ENCODE results near the gene FRAT2.

Gene FRAT2

DNA sequence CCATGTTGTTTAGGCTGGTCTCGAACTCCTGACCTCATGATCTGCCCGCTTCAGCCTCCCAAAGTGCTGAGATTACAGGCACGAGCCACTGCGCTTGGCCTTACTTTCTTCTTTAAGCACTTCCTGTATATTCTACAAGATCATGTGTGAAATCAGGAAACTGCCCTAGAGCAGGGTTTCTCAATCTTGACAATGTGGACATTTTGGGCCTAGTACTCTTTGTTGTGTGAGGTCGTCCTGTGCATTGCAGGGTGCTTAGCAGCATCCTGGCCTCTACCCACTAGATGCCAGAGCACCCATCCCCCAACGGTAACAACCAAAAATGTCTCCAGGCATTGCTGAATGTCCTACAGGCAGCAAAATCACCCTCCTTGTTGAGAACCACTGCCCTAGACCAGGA lies 41.9 kb upstream of the FRAT2 start:
- TF ChIP-seq CTCF (conservative IDR thresholded peaks at IDR 0.05) (no peak), ZFX (IDR thresholded peaks at IDR 0.05) (no peak)
- no peak overlapping the region for H3K27ac ChIP-seq

DNA sequence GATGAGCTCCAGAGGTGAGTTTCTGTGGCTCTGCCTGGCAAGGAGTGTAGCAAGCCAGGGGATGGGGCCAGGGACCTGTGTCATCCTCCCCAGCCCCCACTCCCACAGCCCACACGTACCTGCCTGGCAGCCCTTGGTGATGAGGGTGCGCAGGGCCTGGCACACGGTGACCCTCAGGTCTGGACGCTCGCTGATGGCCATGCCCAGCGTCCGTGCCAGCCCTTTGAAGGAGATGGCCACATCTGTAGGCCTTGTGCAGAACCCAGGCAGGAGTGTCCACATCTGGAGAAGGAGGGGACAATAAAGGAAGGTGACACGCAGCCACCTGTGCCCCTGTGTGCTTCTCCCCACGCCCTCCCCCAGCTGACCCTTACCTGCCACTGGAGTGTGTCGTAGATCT lies 38.9 kb upstream of the FRAT2 start:
- TF ChIP-seq ZFX (IDR thresholded peaks at IDR 0.05) = no peak
- no peak for TF ChIP-seq CTCF (conservative IDR thresholded peaks at IDR 0.05)
- no peak overlapping the region for H3K27ac ChIP-seq

- no peak for TF ChIP-seq CTCF (conservative IDR thresholded peaks at IDR 0.05)
- TF ChIP-seq ZFX (IDR thresholded peaks at IDR 0.05) = no peak
- no peak overlapping the region for H3K27ac ChIP-seq
These were observed 37.8 kb upstream of the FRAT2 start for GRCh38 chr10:97372233-97372875.

- H3K27ac ChIP-seq = no peak overlapping the region
- TF ChIP-seq ZFX (IDR thresholded peaks at IDR 0.05) (no peak), CTCF (conservative IDR thresholded peaks at IDR 0.05) (no peak)
These were observed 37.2 kb upstream of the FRAT2 start for GRCh38 chr10:97371696-97372095.

- TF ChIP-seq CTCF (conservative IDR thresholded peaks at IDR 0.05) (no peak), ZFX (IDR thresholded peaks at IDR 0.05) (no peak)
- H3K27ac ChIP-seq = no peak overlapping the region
These were observed 32.7 kb upstream of the FRAT2 start for GRCh38 chr10:97367126-97367649.

DNA sequence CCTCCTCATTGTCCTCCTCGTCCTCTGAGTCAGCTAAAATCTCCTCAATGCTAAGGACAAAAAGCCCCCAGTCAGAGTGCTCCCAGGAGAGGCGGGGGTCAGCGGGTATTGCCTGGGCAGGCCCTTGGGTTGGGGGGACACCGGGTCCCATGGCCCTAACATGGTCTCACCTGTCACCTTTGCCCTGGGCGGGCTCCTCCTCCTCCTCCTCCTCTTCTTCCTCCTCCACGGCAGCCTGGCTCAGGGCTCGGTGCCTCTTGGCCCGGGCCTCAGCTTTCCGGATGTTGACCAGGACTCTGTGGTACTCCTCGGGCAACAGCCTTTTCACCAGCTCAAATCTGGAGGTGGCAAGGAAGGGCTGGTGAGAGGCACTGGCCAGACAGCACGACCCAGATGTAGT lies 32.0 kb upstream of the FRAT2 start:
- TF ChIP-seq CTCF (conservative IDR thresholded peaks at IDR 0.05) = no peak
- no peak for TF ChIP-seq ZFX (IDR thresholded peaks at IDR 0.05)
- H3K27ac ChIP-seq = no peak overlapping the region

DNA sequence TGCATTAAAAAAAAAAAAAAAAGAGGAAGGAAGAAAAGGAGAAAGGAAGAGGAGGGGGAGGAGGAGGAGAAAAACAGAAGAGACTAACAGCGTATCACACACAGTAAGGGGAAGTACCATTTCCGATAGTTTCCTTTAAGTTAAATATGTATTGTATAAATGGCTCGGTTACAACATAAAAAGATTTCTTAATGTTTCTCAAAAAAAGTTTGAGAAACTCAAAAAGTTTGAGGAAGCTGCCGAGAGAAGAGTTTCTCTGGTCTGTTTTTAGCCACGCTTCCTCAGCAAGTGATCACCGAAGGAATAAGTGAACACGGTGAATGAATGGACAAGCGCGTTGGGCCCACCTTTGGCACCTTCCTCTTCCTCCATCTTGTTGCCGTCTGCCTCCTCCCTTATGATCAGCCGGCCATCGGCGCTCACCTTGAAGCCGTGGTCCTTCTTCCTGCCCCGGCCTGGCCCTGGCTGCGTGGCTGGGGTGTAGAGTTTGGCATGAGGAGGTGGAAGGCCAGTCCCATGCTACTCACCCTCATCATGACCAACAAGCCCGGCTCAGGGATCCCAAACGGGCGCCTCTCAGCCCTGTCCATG lies 31.3 kb upstream of the FRAT2 start:
- TF ChIP-seq CTCF (conservative IDR thresholded peaks at IDR 0.05) (no peak), ZFX (IDR thresholded peaks at IDR 0.05) (no peak)
- no peak overlapping the region for H3K27ac ChIP-seq
